Umbilical cord (tissue), 2 donors: Measurements from ENCODE around the gene ANKRD13D. TPM values are rescaled to one million over a fixed set of nuclear protein-coding genes. Genes with fewer than 3 reads are reported as not detected.

Source experiments
- DNase-seq: peaks from one replicate; pipeline ENCODE4 v3.0.0-alpha.2; 2015; ENCODE audit warnings: low spot score
- total RNA-seq: library from RNA; depleted of rRNA; stranded (reverse); fragments of >200 nt; gene quantifications from one replicate; pipeline ENCODE4 v1.2.3, GENCODE V29; 2014; ENCODE audit warnings: low replicate concordance; ENCODE audit not compliant: insufficient read depth

ANKRD13D gene
- total RNA-seq, 1 donor from 2014 or later = 31.1 TPM

- DNase-seq = no peak
These were observed 27.0 kb upstream of the ANKRD13D start for GRCh38 chr11:67261946-67262681.

- peak; percentile 84 for DNase-seq
These were observed 26.1 kb upstream of the ANKRD13D start for GRCh38 chr11:67262731-67263675.

GRCh38 chr11:67264260-67264659 is 24.8 kb upstream of the ANKRD13D start:
- no peak for DNase-seq

GRCh38 chr11:67264877-67265632 is 24.0 kb upstream of the ANKRD13D start:
- no peak for DNase-seq

- peak; percentile 59 for DNase-seq
These were observed 23.3 kb upstream of the ANKRD13D start for GRCh38 chr11:67265633-67266448.

- DNase-seq = peak; percentile 40
These were observed 22.5 kb upstream of the ANKRD13D start, which contains the start of gene GRK2 for GRCh38 chr11:67266449-67267187. TSS of gene GRK2 (plus strand) at chr11:67266473. CDS start at chr11:67266700, 227 bp downstream.

GRCh38 chr11:67267188-67268080 is 21.7 kb upstream of the ANKRD13D start:
- no peak for DNase-seq

GRCh38 chr11:67268081-67268961 is 20.8 kb upstream of the ANKRD13D start:
- DNase-seq = no peak

GRCh38 chr11:67268962-67269268 is 20.2 kb upstream of the ANKRD13D start:
- no peak for DNase-seq

GRCh38 chr11:67269401-67270255 is 19.5 kb upstream of the ANKRD13D start:
- DNase-seq = no peak

- peak; percentile 74 for DNase-seq
These were observed 18.6 kb upstream of the ANKRD13D start for GRCh38 chr11:67270256-67271204.

GRCh38 chr11:67271205-67271540 is 17.9 kb upstream of the ANKRD13D start:
- DNase-seq = no peak

GRCh38 chr11:67271541-67272284 is 17.4 kb upstream of the ANKRD13D start:
- DNase-seq = no peak

- DNase-seq = no peak
These were observed 16.5 kb upstream of the ANKRD13D start for GRCh38 chr11:67272327-67273259.
